T follicular helper cell (primary cell): ENCODE data around the gene MRPL57.
"Not testable (repeated sequence)": the region's sequence is repeated elsewhere in the genome, so short reads cannot be mapped to it uniquely, and the experiment has no call there.

Source experiments
- DNase-seq: peaks from one replicate; pipeline ENCODE4 v3.0.0-alpha.2; 2020; ENCODE audit warnings: low read depth
- total RNA-seq, 2 experiments: gene quantifications; one replicate each; lab custom pipeline; 2026; lab: John Stamatoyannopoulos, UW

MRPL57 gene
- 37.7 to 53.6 reads per million in 2 experiments for total RNA-seq

DNA sequence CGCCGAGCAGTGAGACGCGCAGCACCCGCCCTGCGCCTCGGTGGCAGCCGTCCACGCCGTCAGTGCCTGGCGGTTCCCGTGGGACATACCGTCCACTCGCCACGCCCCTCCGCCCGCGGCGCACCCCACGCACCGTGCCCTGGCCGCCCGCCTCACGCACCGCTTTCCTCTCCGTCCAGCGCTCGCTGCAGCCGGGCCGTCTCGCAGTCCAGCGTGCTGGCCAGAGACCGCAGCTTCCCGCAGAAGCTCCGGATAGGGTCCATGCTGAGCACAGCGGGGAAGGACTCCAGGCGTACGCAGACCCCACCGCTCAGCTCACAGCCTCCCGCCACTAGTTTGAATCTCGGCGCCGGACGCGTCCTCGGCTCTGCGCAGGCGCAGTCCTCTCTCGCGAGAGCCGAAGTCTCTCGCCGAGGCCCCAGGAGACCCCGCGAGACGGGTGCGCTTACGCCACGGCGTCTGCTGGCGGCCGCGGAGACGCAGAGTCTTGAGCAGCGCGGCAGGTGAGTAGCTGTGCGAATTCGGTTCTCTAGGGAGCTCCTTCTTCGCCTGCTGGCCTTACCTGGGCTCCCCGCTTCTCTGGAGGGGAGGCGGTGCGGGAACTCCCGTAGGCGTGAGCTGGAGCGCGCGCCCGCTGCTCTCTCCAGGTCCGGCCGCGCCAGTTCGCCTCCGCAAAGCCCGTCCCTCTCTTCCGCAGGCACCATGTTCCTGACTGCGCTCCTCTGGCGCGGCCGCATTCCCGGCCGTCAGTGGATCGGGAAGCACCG is at the start of gene MRPL57, which contains the start of gene SKA3:
Gene MRPL57 (plus strand): TSS at position 444 of the 767 bp plus-strand sequence. CDS start 259 bp downstream, at position 703.
Gene SKA3 (minus strand): TSS at position 338 of the 767 bp plus-strand sequence. CDS start 75 bp downstream, at position 263.
- DNase-seq = peak; percentile 90

- no peak for DNase-seq
These were observed 46.3 kb upstream of the MRPL57 start for GRCh38 chr13:21130116-21130515.

DNA sequence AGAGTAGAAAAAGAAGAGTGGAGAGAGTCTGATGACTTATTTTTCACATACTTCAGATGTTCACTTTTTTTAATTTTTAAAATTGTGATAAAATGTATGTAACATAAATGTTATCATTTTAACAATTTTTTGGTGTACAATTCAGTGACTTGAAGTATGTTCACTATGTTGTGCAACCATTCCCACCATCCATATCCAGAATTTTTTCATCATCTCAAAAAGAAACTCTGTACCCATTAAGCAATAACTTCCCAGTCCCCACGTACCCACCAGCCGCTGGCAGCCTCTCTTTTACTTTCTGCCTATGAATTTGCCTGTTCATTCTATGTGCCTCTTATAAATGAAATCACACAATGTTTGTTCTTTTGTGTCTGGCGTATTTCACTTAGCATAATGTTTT is 43.4 kb upstream of the MRPL57 start:
- no peak for DNase-seq

- DNase-seq = no peak
These were observed 42.0 kb upstream of the MRPL57 start for GRCh38 chr13:21134475-21134874.

- not testable (repeated sequence) for DNase-seq
These were observed 40.6 kb upstream of the MRPL57 start for GRCh38 chr13:21135833-21136232.

GRCh38 chr13:21137696-21138095 is 38.8 kb upstream of the MRPL57 start:
- no peak for DNase-seq

- DNase-seq = no peak
These were observed 37.9 kb upstream of the MRPL57 start for GRCh38 chr13:21138561-21138960.

DNA sequence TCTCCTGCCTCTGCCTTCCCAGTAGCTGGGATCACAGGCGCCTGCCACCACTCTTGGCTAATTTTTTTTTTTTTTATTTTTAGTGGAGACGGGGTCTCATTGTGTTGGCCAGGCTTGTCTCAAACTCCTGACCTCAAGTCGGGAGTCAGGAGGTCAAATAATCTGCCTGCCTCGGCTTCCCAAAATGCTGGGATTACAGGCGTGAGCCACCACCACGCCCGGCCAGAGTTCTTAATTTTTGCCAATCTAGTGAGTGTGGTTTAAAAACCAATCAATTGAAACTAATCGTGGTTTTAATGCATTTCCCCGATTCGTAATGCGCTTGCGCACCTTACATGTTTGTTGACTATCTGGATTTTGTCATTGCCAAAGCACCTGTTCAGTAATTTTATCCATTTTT is 37.1 kb upstream of the MRPL57 start:
- DNase-seq = no peak

GRCh38 chr13:21142766-21143165 is 33.7 kb upstream of the MRPL57 start:
- DNase-seq = no peak

DNA sequence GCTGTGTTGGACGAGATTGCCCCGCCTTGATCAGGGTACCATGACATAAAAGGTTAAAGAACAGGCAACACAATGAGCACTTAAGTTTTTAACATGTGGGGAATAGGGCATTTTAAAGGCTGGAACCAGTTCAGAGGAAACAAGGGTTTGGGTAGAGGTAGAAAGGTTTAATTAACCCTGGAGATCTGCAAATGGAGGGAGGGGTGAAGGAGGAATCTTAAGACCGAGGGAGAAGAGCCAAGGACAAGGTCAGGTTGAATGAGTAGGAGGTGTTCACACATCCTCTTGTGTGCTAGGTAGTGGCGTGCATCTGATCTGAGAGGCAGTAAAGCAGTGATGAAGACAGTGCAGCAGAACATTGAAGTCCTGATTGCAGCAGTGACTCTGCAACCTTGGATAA is 28.6 kb upstream of the MRPL57 start:
- no peak for DNase-seq

DNA sequence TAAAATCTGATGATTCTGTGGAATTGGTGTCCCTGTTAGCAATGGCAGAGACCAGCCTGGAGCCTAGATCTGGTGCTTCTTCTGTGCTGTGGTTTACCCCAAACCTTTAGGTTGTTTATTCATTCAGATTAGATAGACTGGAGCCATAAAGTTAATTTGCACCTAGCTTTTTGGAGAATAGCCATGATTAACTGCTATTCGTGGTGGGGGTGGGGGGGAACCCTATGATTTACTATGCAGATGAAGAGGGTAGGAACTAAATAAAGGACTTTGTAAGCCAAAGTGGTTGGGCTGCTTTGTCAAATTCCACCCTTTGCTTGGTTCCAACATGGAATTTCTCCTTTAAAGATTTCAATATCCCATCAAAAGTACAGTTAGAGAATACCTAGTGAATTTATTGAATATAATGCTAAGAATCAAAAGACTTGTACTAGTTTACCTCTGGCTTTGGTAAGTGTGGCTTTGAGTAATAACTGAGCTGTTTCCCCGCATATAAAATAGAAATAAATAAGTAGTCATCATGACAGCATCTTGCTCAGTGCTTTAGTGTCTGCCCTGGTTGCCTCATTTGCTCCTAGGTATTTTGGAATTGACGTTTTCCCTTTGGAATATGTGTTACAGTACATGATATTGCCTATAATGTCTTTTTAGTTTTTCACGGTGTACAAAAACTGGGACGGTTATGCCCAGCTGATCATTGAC is 27.8 kb upstream of the MRPL57 start:
- no peak for DNase-seq

DNA sequence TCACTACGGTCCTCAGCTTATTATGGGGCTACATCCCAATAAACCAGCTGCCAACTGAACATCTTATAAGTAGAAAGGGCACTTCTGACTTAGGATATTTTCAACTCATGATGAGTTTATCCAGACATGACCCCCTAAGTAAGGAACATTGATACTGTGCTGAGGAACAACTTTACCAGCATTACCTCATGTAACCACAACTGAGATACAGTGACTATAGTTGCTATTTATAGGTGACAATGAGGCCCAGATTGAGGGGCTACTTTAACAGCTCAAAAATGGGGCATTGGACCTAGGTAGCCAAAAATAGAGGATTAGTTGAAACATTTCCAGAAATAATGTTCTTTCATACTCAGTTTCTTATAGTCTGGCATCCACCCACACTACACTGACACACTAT is 26.9 kb upstream of the MRPL57 start:
- no peak for DNase-seq

GRCh38 chr13:21150013-21150412 is 26.4 kb upstream of the MRPL57 start:
- no peak for DNase-seq

GRCh38 chr13:21152251-21152899 is 24.1 kb upstream of the MRPL57 start:
- no peak for DNase-seq

GRCh38 chr13:21164631-21165030 is 11.8 kb upstream of the MRPL57 start:
- no peak for DNase-seq

GRCh38 chr13:21165606-21166005 is 10.9 kb upstream of the MRPL57 start:
- not testable (repeated sequence) for DNase-seq

DNA sequence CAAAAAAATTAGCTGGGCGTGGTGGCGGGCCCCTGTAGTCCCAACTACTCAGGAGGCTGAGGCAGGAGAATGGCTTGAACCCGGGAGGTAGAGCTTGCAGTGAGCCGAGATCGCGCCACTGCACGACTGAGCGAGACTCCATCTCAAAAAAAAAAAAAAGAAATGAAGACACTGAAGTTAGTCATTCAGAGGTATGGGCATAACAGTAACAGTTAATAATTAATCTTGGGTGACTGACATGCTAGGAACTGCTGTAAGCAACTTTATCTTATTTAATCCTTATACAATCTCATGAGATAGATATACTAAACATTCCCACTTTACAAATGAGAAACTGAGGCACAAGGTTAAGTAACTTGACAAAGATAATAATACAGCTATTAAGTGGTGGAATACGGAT is 5.0 kb upstream of the MRPL57 start:
- DNase-seq = no peak

- DNase-seq = not testable (repeated sequence)
These were observed 2.7 kb upstream of the MRPL57 start for GRCh38 chr13:21173767-21174166.

GRCh38 chr13:21175656-21176214 is 723 bp upstream of the MRPL57 start:
- DNase-seq = no peak

DNA sequence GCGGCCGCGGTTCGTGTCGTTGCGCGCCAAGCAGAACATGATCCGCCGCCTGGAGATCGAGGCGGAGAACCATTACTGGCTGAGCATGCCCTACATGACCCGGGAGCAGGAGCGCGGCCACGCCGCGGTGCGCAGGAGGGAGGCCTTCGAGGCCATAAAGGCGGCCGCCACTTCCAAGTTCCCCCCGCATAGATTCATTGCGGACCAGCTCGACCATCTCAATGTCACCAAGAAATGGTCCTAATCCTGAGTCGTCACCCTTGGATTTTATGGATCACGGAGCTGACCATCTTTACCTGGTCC is 475 bp downstream of the MRPL57 start:
- no peak for DNase-seq

DNA sequence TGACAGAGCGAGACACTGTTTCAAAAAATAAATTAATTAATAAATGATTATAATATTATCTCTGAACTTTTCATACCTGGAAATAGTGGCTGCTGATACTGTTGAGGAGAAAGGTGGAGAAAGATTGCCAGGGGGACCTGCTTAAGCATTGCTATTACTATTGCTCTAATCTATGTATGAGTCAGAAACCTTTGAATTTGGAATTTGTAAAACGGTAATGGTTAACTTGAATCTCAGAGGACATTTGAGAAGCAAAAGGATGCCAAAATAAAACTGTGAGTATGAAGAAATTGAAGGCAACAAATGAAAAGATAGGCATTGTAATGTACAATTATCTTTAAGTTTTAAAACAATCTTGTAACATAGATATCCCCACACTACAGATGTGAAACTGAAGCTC is 5.2 kb downstream of the MRPL57 start:
- DNase-seq = no peak

DNA sequence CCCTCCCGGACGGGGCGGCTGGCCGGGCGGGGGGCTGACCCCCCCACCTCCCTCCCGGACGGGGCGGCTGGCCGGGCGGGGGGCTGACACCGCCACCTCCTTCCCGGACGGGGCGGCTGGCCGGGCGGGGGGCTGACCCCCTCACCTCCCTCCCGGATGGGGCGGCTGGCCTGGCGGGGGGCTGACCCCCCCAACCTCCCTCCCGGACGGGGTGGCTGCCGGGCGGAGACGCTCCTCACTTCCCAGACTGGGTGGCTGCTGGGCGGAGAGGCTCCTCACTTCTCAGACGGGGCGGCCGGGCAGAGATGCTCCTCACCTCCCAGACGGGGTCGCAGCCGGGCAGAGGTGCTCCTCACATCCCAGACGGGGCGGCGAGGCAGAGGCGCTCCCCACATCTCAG is 10.0 kb downstream of the MRPL57 start:
- not testable (repeated sequence) for DNase-seq

- not testable (repeated sequence) for DNase-seq
These were observed 18.3 kb downstream of the MRPL57 start for GRCh38 chr13:21194756-21195155.
